HepG2 (cell line): ENCODE measurements around the gene USP32. TPM values are rescaled to one million over a fixed set of nuclear protein-coding genes. Genes with fewer than 3 reads are reported as not detected.

Experiments used
- ERF ChIP-seq: IDR thresholded peaks from 2 replicates; pipeline ENCODE4 v1.6.1; 2018; ENCODE audit warnings: missing biosample characterization, missing genetic modification reagents
- GTF3A ChIP-seq: sonication (generic); formaldehyde crosslinking; conservative IDR thresholded peaks from 2 replicates; pipeline ENCODE4 v1.4.0; 2020; ENCODE audit warnings: mild to moderate bottlenecking, missing genetic modification reagents
- HNF4G ChIP-seq, 2 experiments: sonication (generic) in 1 of 2; formaldehyde crosslinking in 1 of 2; IDR thresholded peaks; 2 replicates each; pipeline versions ENCODE4 v1.4.0 to v1.6.1; 2011 to 2020; ENCODE audit warnings: borderline replicate concordance in 2 of 2, low read depth in 2 of 2, mild to moderate bottlenecking in 2 of 2, low read length in 1 of 2, missing genetic modification reagents in 1 of 2, moderate library complexity in 1 of 2
- HOXA7 ChIP-seq: sonication (generic); formaldehyde crosslinking; IDR thresholded peaks from 2 replicates; pipeline ENCODE4 v1.8.1; 2022; ENCODE audit warnings: mild to moderate bottlenecking, missing genetic modification reagents, moderate library complexity
- KAT2B ChIP-seq: fragments of 150-350 bp; IDR thresholded peaks from 2 replicates; pipeline ENCODE4 v1.6.1; 2014; ENCODE audit warnings: low read depth, low read length, borderline replicate concordance
- KAT8 ChIP-seq: IDR thresholded peaks from 2 replicates; pipeline ENCODE4 v1.6.1; 2016; ENCODE audit warnings: missing genetic modification reagents, missing compliant biosample characterization
- KDM2A ChIP-seq: sonication (generic); formaldehyde crosslinking; IDR thresholded peaks from 2 replicates; pipeline ENCODE4 v1.4.0; 2020; ENCODE audit warnings: low read depth, missing genetic modification reagents, borderline replicate concordance
- MAZ ChIP-seq, 2 experiments: sonication (generic) in 1 of 2; formaldehyde crosslinking in 1 of 2; IDR thresholded peaks; 2 replicates each; pipeline versions ENCODE4 v1.5.0 to v1.6.1; 2012 to 2020; ENCODE audit warnings: low read depth in 2 of 2, mild to moderate bottlenecking in 2 of 2, borderline replicate concordance in 1 of 2, improper control_type of control experiment in 1 of 2, low read length in 1 of 2, missing genetic modification reagents in 1 of 2, moderate library complexity in 1 of 2
- MIXL1 ChIP-seq: IDR thresholded peaks from 2 replicates; pipeline ENCODE4 v1.6.1; 2016
- MTERF4 ChIP-seq: sonication (generic); formaldehyde crosslinking; IDR thresholded peaks from 2 replicates; pipeline ENCODE4 v1.8.0; 2023; ENCODE audit warnings: mild to moderate bottlenecking, missing genetic modification reagents
- MXD4 ChIP-seq: IDR thresholded peaks from 2 replicates; pipeline ENCODE4 v1.6.1; 2016; ENCODE audit warnings: mild to moderate bottlenecking, missing biosample characterization, missing genetic modification reagents
- NCOA5 ChIP-seq: sonication (generic); formaldehyde crosslinking; IDR thresholded peaks from 2 replicates; pipeline ENCODE4 v1.4.0; 2020; ENCODE audit warnings: missing genetic modification reagents
- NFATC3 ChIP-seq: sonication (generic); formaldehyde crosslinking; IDR thresholded peaks from 2 replicates; pipeline ENCODE4 v1.5.1; 2020; ENCODE audit warnings: mild to moderate bottlenecking, missing genetic modification reagents
- NFYC ChIP-seq: IDR thresholded peaks from 2 replicates; pipeline ENCODE4 v1.6.1; 2016; ENCODE audit warnings: missing genetic modification reagents, missing compliant biosample characterization
- RFX1 ChIP-seq: fragments of 450-650 bp; IDR thresholded peaks from 2 replicates; pipeline ENCODE4 v1.6.1; 2017
- SSRP1 ChIP-seq: IDR thresholded peaks from 2 replicates; pipeline ENCODE4 v1.6.1; 2016; ENCODE audit warnings: control low read depth
- TCF7 ChIP-seq: sonication (generic); IDR thresholded peaks from 2 replicates; pipeline ENCODE4 v1.6.1; 2016; ENCODE audit warnings: antibody characterized with exemption, low read depth
- ZNF234 ChIP-seq: sonication (generic); formaldehyde crosslinking; conservative IDR thresholded peaks from 2 replicates; pipeline ENCODE4 v1.5.1; 2020; ENCODE audit warnings: mild to moderate bottlenecking, missing genetic modification reagents
- ZNF362 ChIP-seq: sonication (generic); formaldehyde crosslinking; IDR thresholded peaks from 2 replicates; pipeline ENCODE4 v1.4.0; 2020; ENCODE audit warnings: missing genetic modification reagents, mild to moderate bottlenecking, borderline replicate concordance
- ZNF432 ChIP-seq: sonication (generic); formaldehyde crosslinking; IDR thresholded peaks from 2 replicates; pipeline ENCODE4 v1.5.0; 2020; ENCODE audit warnings: missing genetic modification reagents, mild to moderate bottlenecking, borderline replicate concordance
- ZNF512 ChIP-seq: sonication (generic); formaldehyde crosslinking; IDR thresholded peaks from 2 replicates; pipeline ENCODE4 v1.4.0; 2020; ENCODE audit warnings: mild to moderate bottlenecking, missing genetic modification reagents
- ZNF562 ChIP-seq: sonication (generic); formaldehyde crosslinking; IDR thresholded peaks from 2 replicates; pipeline ENCODE4 v1.8.0; 2022; ENCODE audit warnings: missing genetic modification reagents, borderline replicate concordance
- ZNF773 ChIP-seq: sonication (generic); formaldehyde crosslinking; IDR thresholded peaks from 2 replicates; pipeline ENCODE4 v1.4.0; 2020; ENCODE audit warnings: missing genetic modification reagents, borderline replicate concordance
- ZSCAN21 ChIP-seq: sonication (generic); formaldehyde crosslinking; IDR thresholded peaks from 2 replicates; pipeline ENCODE4 v1.8.0; 2022; ENCODE audit warnings: mild to moderate bottlenecking, missing genetic modification reagents, moderate library complexity, borderline replicate concordance
- ZSCAN22 ChIP-seq: sonication (generic); formaldehyde crosslinking; IDR thresholded peaks from 2 replicates; pipeline ENCODE4 v1.4.0; 2020; ENCODE audit warnings: mild to moderate bottlenecking, missing genetic modification reagents
- polyA plus RNA-seq, 8 experiments: library from polyadenylated mRNA; depleted of rRNA in 3 of 8; stranded (reverse) in 7 of 8; unstranded in 1 of 8; fragments of >200 nt; fragmentation: Illumina TruSeq in 4 of 8; extraction: Trizol in 4 of 8; gene quantifications; 2 replicates each; pipeline versions ENCODE4 v1.2.1 to v1.2.3, GENCODE V29; 2011 to 2016; ENCODE audit warnings: low read depth in 4 of 8, missing spikeins in 1 of 8, mixed read lengths in 1 of 8; ENCODE audit not compliant: insufficient read depth in 1 of 8
- total RNA-seq, 5 experiments: library from RNA; depleted of rRNA; stranded (reverse); fragments of >200 nt; fragmentation: Illumina TruSeq; extraction: Trizol; gene quantifications; 2 replicates each; pipeline ENCODE4 v1.2.3, GENCODE V29; 2016; ENCODE audit warnings: low read depth in 1 of 5

USP32 gene
- total and polyA plus RNA-seq, 2 of the 13 experiments (the other 11 are each of a cell fraction or from before 2014, with no cell fraction given) = 24.9 to 39.9 TPM

GRCh38 chr17:60391471-60392041 lies 377 bp downstream of the USP32 start (continued):
- TF ChIP-seq ZNF562 (CRISPR knock-in tag) = no peak
- 0 out of 2 replicates have a peak, but pooled peaks have one; percentile 28 for TF ChIP-seq ZNF362 (CRISPR knock-in tag)
- TF ChIP-seq NFATC3 = no peak
- 0 out of 2 replicates have a peak, but pooled peaks have one; percentile 57 for TF ChIP-seq MTERF4 (CRISPR knock-in tag)
- no peak for TF ChIP-seq KAT2B
- no peak for TF ChIP-seq RFX1
- no peak for TF ChIP-seq MXD4 (CRISPR knock-in tag)
- no peak for TF ChIP-seq KAT8 (CRISPR knock-in tag)
- TF ChIP-seq ZSCAN22 = 0 out of 2 replicates have a peak, but pooled peaks have one; percentile 39
- no peak for TF ChIP-seq HNF4G (IDR thresholded peaks at IDR 0.05; ENCODE audit: borderline replicate concordance, low read depth, low read length)
- no peak for TF ChIP-seq HNF4G (CRISPR knock-in tag; IDR thresholded peaks at IDR 0.05; ENCODE audit: borderline replicate concordance, low read depth)
- TF ChIP-seq SSRP1 = no peak
- no peak for TF ChIP-seq ZNF234 (CRISPR knock-in tag)
- TF ChIP-seq NCOA5 (CRISPR knock-in tag) = no peak
- TF ChIP-seq GTF3A = no peak
- TF ChIP-seq ZNF432 = no peak
- TF ChIP-seq ERF (CRISPR knock-in tag) = peak; percentile 14; the same call in 1 of the 2 replicates
- TF ChIP-seq MAZ (IDR thresholded peaks at IDR 0.05; ENCODE audit: borderline replicate concordance, low read depth, low read length) = no peak
- no peak for TF ChIP-seq MAZ (CRISPR knock-in tag; IDR thresholded peaks at IDR 0.05; ENCODE audit: low read depth)
- no peak for TF ChIP-seq TCF7
- no peak for TF ChIP-seq HOXA7
- TF ChIP-seq NFYC (CRISPR knock-in tag) = no peak
- TF ChIP-seq KDM2A = peak; percentile 38; the same call in 1 of the 2 replicates
- no peak for TF ChIP-seq ZNF512 (CRISPR knock-in tag)
- TF ChIP-seq ZSCAN21 (CRISPR knock-in tag) = no peak
- TF ChIP-seq MIXL1 (CRISPR knock-in tag) = no peak
- TF ChIP-seq ZNF773 (CRISPR knock-in tag) = no peak
